Left ventricle myocardium inferior (tissue), 1 donor: ENCODE data around the gene ZSCAN32. TPM values are rescaled to one million over a fixed set of nuclear protein-coding genes. Genes with fewer than 3 reads are reported as not detected.
A peak's percentile ranks its signal among the peaks of the same experiment; 100 is the strongest.

Experiments
- DNase-seq: peaks from one replicate; pipeline ENCODE4 v3.0.0-alpha.2; 2020
- H3K27ac ChIP-seq: fragments of 200-600 bp; replicated peaks from 2 replicates; pipeline ENCODE4 v1.8.0; 2021
- H3K27me3 ChIP-seq: fragments of 200-600 bp; 2 replicates; pipeline ENCODE4 v1.8.0; 2021; ENCODE audit warnings: low read depth
- H3K36me3 ChIP-seq: fragments of 200-600 bp; 2 replicates; pipeline ENCODE4 v1.8.0; 2021
- H3K4me1 ChIP-seq: fragments of 200-600 bp; 2 replicates; pipeline ENCODE4 v1.8.0; 2021
- H3K4me3 ChIP-seq: fragments of 200-600 bp; 2 replicates; pipeline ENCODE4 v1.8.0; 2021; ENCODE audit warnings: mild to moderate bottlenecking, moderate library complexity
- H3K9me3 ChIP-seq: fragments of 200-600 bp; replicated peaks from 2 replicates; pipeline ENCODE4 v1.8.0; 2021
- intact Hi-C: fragments of 100-400 bp; cut with micrococcal nuclease; formaldehyde crosslinking; loops from one replicate; pipeline ENCODE4 v1.11.0; 2022
- long read RNA-seq: library from polyadenylated mRNA; unstranded; transcript quantifications from one replicate; pipeline ENCODE4 v2.0.0, GENCODE V29; 2021
- total RNA-seq: library from RNA; stranded (reverse); fragmentation: NEBNext Ultra II Directional; extraction: Animal tissue kit (Norgen Biotek cat#: 25700); gene quantifications from one replicate; pipeline ENCODE4 v1.2.1, GENCODE V29; 2021
- TF ChIP-seq, protein P1 (sequence below): fragments of 200-600 bp; IDR thresholded peaks from 2 replicates; pipeline ENCODE4 v1.8.0; 2021; ENCODE audit warnings: antibody characterized with exemption, mild to moderate bottlenecking, borderline replicate concordance
- donor health status: DM: no; HTN: yes; CAD: no; lungs with severe emphysema.

Gene ZSCAN32
- 5.9 TPM for total RNA-seq
- long read RNA-seq, transcript ZSCAN32-202 (7 exons, 3,173 nt) = major isoform, 5 of 23 reads
- long read RNA-seq, partial matches to known transcripts = 4 of 23 reads
- long read RNA-seq, other reads (novel, unspliced or antisense) = 11 of 23 reads

GRCh38 chr16:3400779-3401688, at the start of gene ZSCAN32, which contains the start of gene ZNF174:
Gene ZSCAN32, minus strand, starts transcription at chr16:3401004. Its CDS starts 3,447 bp downstream, at chr16:3397557.
Gene ZNF174, plus strand, starts transcription at chr16:3401215. Its CDS starts 790 bp downstream, at chr16:3402005.
- TF ChIP-seq, protein P1, sequence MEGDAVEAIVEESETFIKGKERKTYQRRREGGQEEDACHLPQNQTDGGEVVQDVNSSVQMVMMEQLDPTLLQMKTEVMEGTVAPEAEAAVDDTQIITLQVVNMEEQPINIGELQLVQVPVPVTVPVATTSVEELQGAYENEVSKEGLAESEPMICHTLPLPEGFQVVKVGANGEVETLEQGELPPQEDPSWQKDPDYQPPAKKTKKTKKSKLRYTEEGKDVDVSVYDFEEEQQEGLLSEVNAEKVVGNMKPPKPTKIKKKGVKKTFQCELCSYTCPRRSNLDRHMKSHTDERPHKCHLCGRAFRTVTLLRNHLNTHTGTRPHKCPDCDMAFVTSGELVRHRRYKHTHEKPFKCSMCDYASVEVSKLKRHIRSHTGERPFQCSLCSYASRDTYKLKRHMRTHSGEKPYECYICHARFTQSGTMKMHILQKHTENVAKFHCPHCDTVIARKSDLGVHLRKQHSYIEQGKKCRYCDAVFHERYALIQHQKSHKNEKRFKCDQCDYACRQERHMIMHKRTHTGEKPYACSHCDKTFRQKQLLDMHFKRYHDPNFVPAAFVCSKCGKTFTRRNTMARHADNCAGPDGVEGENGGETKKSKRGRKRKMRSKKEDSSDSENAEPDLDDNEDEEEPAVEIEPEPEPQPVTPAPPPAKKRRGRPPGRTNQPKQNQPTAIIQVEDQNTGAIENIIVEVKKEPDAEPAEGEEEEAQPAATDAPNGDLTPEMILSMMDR = no peak
- H3K4me3 ChIP-seq = peak within 1 kb of the TSS; percentile 92
- DNase-seq = peak; percentile 98
- H3K4me1 ChIP-seq = peaks cover 47% of the 10 kb centered on the region
- H3K9me3 ChIP-seq = peaks cover 46% of the 10 kb centered on the region
- peak within 1 kb of the TSS; percentile 94 for H3K27ac ChIP-seq
- peaks cover 60% of the 10 kb centered on the region for H3K36me3 ChIP-seq
- intact Hi-C loops = no loop called here
- H3K27me3 ChIP-seq = no peaks in the 10 kb centered on the region

GRCh38 chr16:3444032-3444388, 43.2 kb upstream of the ZSCAN32 start:
- H3K4me1 ChIP-seq = peaks cover 19% of the 10 kb centered on the region
- TF ChIP-seq, protein P1 = no peak
- peaks cover 22% of the 10 kb centered on the region for H3K36me3 ChIP-seq
- no peaks in the 10 kb centered on the region for H3K27me3 ChIP-seq
- DNase-seq = no peak
- H3K27ac ChIP-seq = peak overlapping the region; percentile 86
- peak overlapping the region; percentile 73 for H3K4me3 ChIP-seq
- intact Hi-C loops = no loop called here
- H3K9me3 ChIP-seq = peaks cover 14% of the 10 kb centered on the region

- intact Hi-C loops = no loop called here
- H3K9me3 ChIP-seq = peaks cover 16% of the 10 kb centered on the region
Measured at GRCh38 chr16:3443108-3444031, 42.6 kb upstream of the ZSCAN32 start, which contains the start of the genes NAA60 and ZNF597. Gene NAA60, plus strand, starts transcription at chr16:3443680. Its CDS starts 32,548 bp downstream, at chr16:3476228. Gene ZNF597, minus strand, starts transcription at chr16:3443504. Its CDS starts 351 bp downstream, at chr16:3443153.

GRCh38 chr16:3439637-3440036, 38.8 kb upstream of the ZSCAN32 start:
- Histone ChIP-seq H3K36me3 (peaks cover 26% of the 10 kb centered on the region), H3K27ac (no peak overlapping the region), H3K27me3 (peaks cover 4% of the 10 kb centered on the region), H3K9me3 (peaks cover 16% of the 10 kb centered on the region), H3K4me3 (no peak overlapping the region), H3K4me1 (peaks cover 13% of the 10 kb centered on the region)
- TF ChIP-seq, protein P1 = no peak
- intact Hi-C loops = no loop called here
- DNase-seq = no peak

More at GRCh38 chr16:3443108-3444031, 42.6 kb upstream of the ZSCAN32 start, which contains the start of the genes NAA60 and ZNF597:
- peaks cover 20% of the 10 kb centered on the region for H3K36me3 ChIP-seq
- peak; percentile 75 for DNase-seq
- TF ChIP-seq, protein P1 = no peak
- no peaks in the 10 kb centered on the region for H3K27me3 ChIP-seq
- H3K27ac ChIP-seq = peak within 1 kb of the TSS; percentile 86
- H3K4me1 ChIP-seq = peaks cover 19% of the 10 kb centered on the region
- H3K4me3 ChIP-seq = peak within 1 kb of the TSS; percentile 73

GRCh38 chr16:3434373-3434772, 33.6 kb upstream of the ZSCAN32 start:
- Histone ChIP-seq H3K27ac (no peak overlapping the region), H3K36me3 (peaks cover 36% of the 10 kb centered on the region), H3K9me3 (peaks cover 17% of the 10 kb centered on the region), H3K4me1 (no peaks in the 10 kb centered on the region), H3K4me3 (no peak overlapping the region), H3K27me3 (peaks cover 4% of the 10 kb centered on the region)
- TF ChIP-seq, protein P1 = no peak
- intact Hi-C loops = no loop called here
- DNase-seq = no peak
